Right lobe of liver (tissue), 4 donors: Measurements from ENCODE around the gene GMPR.

Experiments used
- POLR2A ChIP-seq: fragments of 450-650 bp; IDR thresholded peaks from one replicate; pipeline ENCODE4 v1.6.1; 2017; ENCODE audit warnings: antibody characterized with exemption, mild to moderate bottlenecking
- TF ChIP-seq, protein P1 (sequence below), 4 donors: fragments of 200-600 bp in 3 of 4; fragments of 450-650 bp in 1 of 4; IDR thresholded peaks; one replicate each; pipeline versions ENCODE4 v1.5.1 to v1.8.0; 2016 to 2022; ENCODE audit warnings: antibody characterized with exemption in 4 of 4, mild to moderate bottlenecking in 2 of 4
- donor health status: DM: no; HTN: no; CAD: no.
- donor health status: DM: no; HTN: no; CAD: no.
- donor health status: DM: no; HTN: yes; CAD: no.

GRCh38 chr6:16251706-16252105 is 13.3 kb downstream of the GMPR start:
- no peak for TF ChIP-seq POLR2A
- TF ChIP-seq, protein P1, sequence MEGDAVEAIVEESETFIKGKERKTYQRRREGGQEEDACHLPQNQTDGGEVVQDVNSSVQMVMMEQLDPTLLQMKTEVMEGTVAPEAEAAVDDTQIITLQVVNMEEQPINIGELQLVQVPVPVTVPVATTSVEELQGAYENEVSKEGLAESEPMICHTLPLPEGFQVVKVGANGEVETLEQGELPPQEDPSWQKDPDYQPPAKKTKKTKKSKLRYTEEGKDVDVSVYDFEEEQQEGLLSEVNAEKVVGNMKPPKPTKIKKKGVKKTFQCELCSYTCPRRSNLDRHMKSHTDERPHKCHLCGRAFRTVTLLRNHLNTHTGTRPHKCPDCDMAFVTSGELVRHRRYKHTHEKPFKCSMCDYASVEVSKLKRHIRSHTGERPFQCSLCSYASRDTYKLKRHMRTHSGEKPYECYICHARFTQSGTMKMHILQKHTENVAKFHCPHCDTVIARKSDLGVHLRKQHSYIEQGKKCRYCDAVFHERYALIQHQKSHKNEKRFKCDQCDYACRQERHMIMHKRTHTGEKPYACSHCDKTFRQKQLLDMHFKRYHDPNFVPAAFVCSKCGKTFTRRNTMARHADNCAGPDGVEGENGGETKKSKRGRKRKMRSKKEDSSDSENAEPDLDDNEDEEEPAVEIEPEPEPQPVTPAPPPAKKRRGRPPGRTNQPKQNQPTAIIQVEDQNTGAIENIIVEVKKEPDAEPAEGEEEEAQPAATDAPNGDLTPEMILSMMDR (IDR thresholded peaks at IDR 0.05), result no peak
